SIG-M5 treated with dmso at 0.1 percent for 504 hours (cell line): ENCODE measurements around the gene NDUFA6.
"Not testable (repeated sequence)": the region's sequence is repeated elsewhere in the genome, so short reads cannot be mapped to it uniquely, and the experiment has no call there.

Source experiments
- DNase-seq: peaks from one replicate; lab custom pipeline; 2025; ENCODE audit not compliant: unreplicated experiment; lab: John Stamatoyannopoulos, UW

NDUFA6 gene

DNA sequence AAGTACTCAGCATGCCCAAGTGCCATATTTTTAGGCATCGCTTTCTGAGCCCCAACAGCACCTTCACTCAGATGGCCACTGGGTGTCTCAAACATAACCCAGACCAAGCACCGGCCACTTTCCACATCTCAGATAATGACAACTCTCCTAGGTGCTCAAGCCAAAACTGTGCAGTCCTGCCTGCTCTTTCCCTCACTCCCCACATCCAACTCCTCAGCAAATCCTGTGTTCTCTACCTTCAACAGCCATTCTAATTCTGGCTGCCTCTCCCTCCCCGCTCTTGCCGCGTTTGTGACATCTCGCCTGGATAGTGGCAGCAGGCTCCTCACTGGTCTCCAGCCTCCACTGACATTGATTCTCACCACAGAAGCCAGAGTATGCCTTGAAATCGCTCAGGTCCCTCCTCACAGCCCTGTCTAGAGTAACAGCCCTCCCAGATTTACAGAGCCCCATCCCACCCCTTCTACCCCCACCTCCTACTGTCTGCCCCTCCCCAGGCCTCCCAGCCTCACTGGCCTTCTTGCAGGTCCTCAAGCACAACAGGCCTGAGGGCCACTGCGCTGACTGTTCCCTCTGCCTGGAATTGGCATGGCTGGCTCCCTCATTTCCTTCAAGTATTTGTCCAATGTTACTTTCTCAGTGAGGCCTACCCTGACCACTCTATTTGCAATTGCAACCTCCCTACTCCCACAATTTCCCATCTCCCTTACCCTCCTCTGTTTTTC, 17.8 kb downstream of the NDUFA6 start:
- no peak for DNase-seq

DNA sequence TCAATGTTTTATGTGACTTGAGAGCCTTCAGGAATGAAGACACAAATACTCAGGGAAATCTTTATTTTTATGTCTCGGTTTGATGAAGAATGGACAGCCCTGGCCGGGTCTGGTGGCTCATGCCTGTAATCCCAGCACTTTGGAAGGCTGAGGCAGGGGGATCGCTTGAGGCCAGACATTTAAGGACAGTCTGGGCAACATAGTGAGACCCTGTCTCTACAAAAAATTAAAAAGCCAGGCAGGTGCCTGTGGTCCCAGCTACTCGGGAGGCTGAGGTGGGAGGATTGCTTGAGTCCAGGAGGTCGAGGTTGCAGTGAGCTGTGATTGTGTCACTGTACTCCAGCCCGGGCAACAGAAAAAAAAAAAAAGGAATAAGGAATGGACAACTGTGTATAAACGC, 19.1 kb downstream of the NDUFA6 start:
- not testable (repeated sequence) for DNase-seq

DNA sequence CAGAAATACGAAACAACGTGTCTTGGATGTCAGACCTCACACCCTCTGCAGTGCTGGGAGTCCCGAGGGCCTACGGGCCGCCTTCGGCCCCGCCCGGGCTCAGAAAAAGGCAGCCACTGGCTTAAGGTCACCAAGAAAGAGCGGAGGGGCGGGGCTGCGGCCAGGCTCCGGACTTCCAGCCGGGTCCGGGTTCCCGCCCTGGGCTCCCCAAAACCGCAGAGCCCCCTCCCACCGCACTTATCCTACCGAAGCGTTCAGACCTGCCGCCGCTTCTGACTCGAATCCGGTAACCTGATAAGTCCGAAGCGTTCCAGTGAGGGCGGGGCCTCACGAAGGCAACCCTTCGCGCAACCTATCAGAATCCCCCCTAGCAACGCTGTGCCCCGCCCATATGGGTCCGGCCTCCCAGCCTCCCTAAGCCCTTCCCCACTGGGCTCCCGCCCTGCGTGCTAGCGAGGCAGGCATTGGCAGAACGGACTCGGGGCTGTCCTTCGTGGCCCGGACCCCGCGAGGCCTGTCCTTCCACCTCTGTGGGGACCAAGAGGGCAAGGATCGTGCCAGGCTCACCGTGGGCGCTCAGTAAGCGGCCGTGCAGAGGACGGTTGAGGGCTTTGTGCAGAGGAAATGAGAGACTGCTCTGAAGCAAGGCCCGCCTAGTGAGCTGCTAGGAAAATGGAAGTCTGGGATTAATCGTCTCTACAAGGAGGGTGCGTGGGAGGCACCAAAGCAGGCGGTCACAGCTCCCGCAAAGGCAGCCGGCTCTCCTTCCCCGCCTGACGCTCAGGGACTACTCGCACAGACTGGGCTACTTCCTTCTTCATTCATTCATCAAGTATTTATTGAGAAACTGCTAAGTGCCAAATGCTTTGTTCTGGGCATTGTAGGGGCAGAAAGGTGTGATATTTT, 19.8 kb downstream of the NDUFA6 start, which contains the start of gene NAGA:
Gene NAGA (minus strand): TSS at position 296 of the 906 bp plus-strand sequence. CDS start 515 bp downstream, outside the sequence.
- DNase-seq = peak; percentile 93

DNA sequence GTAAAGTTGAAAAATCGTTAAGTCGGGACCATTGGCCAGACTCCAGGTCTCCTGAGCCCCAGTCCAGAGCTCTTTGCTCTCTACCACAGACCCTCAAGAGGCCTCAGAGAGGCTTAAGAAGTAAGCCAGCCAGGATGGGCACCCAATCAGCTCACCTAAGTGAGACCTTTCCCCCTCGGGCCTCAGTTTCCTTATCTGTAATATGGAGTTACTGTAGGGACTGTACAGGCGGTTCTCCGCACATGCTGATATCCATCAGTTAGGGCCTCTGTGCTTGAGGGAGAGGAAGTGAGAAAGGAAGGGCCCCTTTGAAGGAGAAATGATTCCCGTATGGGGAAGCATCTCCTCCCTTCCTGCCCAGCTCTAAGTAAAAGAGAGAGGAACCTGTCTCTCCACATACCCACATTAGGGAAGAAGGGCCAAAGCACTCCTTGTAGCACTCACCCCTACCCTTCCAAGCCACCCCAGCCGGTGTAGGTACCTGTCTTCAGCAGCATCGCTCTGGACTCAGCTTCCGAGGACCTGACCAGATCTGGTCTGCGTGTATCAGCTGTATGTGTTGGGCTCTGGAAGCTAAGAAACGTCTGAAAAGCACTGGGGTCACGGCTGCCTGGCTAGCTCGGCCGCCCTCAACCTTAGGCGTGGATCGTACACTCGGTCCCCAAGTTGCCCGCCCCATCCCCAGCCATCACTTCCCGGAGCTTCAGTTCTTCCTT, 20.6 kb downstream of the NDUFA6 start:
- DNase-seq = peak; percentile 80

DNA sequence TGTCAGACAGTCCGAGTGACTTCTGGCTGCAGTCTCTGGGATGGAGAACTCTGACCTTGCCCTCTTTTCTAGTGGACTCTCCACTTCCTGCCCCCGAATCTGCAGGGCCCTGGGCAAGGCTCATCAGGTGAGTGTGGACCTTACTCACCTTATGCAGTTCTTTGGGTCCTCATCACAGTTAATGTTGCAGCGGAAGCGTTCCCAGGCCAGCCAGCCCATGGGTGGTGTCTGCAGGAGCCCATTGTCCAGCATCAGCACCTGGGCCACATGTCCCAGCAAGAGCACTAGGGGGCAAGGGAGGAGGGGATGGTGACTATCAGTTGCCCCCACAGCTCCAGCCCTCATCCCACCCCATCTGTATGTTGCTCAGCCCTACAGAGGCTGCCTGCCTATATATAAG, 22.3 kb downstream of the NDUFA6 start:
- DNase-seq = no peak

DNA sequence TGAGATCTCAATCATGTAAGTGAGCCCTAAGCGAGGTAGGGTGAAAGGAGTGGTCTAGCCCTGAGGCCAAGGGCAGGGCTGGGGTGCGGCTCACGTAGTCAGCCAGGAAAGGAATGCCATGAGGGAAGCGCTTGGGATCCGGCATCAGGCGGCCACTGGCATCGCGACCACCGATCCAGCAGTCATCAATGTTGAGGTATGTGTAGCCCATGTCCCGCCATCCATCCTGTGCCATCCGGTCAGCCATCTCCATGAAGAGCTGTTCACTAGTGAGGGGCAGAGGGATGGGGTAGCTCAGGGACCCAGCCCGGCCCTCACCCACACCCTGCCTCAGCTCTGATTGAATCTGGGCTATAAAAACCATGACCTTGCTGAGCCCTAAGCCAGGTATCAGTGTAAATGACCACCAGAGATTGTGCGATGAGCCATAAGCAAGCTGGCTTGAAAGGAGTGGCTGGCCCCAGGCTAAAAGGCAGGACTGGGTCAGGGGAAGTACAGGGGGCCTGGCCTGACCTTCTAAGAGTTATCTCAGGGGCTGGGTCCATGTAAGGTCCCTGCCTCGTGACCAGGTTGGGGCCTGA, 22.8 kb downstream of the NDUFA6 start:
- no peak for DNase-seq

DNA sequence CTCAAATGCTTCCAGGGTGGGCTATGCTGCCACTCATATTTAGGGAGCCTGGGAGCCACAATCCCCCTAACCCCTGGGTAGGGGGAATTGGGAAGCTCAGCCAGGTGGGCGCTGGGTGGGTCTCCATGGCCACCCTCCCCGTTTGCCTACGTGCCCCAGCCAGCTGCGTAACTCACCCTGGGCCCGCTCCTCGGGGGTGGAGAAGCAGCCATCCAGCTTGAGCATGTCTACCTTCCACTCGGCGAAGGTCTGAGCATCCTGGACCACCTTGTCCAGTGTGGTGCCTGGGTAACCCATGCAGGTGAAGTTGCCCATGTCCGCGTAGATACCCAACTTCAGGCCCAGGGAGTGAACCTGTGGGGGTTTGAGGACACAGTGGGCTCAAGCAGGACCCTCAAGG, 23.6 kb downstream of the NDUFA6 start:
- no peak for DNase-seq

DNA sequence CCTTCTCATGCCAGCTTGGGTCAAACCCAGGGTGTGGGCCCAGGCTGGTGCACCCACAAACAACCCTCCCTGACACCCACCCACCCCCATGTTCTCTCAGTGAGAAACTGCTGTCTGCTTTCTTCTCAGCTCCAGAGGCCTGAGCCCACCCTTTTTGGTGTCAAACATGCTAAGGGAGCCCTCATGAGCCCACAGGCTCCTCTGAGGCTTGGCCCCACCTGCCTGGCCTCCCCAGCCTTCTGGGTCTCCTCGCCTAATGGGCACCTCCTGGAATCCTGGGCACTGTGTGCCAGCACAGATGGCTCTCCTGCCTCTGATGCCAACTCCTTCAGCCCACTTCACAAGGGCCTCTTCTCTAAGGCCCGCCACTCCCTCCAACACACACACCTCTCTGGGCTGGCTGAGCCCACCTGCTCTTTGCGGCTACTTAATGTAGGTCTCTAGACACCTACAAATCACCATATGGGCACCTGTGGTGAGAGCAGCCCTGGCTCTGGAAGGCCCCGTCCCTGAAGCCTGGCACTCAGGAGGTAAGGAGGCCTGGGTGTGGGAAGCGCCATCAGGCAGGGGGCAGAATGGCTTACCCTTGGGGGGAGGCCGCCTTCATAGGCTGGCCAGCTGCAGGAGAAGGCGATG, 24.3 kb downstream of the NDUFA6 start:
- DNase-seq = no peak

DNA sequence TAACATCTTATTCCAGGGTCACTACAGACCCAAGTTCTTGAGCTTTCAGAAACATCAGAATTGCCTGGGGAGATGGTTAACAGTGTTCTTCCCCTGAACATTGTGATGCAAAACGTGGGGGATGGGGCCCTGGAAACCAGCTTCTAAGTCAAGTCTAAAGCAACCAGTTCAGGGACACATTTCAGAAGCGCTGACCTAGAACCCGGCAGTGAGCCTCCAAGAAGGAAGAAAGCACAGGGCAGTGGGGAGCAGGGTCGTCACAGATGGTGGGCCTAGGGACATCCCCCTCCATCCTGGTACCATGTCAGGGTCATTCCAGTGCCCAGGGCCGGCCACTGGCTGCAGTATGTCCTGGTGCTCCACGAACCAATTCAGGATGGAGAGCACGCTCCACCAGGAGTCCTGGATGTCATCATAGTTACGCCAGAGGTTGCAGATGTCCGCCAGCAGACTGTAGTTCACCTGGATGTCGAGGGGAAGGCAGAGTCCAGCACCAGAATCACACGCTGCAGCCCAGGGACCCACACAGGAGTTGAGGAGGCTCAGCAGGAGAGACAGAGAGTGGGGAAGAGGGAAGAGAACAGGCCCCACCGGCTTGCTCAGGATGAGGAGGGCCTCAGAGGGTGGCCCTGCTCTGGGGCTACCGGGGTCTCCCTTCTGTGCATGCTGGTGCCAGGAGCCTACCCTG, 25.0 kb downstream of the NDUFA6 start:
- DNase-seq = no peak

DNA sequence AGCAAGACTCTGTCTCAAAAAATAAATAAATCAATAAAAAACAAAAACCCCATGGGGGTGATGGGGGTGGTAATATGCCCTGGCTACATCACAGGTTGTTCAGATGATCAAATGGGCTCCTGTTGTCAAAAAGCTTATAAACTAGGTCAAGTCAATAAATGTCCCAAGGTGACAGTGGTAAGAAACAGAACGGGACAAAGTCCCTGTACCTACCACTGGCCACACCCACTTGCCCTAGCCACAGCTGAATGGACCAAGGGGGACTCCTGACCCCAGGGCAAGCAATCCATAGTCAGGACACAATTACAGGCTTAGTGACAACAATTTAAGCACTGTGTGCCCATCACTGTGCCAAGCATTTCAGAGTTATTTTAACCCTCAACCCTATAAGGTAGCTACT, 25.9 kb downstream of the NDUFA6 start:
- no peak for DNase-seq

DNA sequence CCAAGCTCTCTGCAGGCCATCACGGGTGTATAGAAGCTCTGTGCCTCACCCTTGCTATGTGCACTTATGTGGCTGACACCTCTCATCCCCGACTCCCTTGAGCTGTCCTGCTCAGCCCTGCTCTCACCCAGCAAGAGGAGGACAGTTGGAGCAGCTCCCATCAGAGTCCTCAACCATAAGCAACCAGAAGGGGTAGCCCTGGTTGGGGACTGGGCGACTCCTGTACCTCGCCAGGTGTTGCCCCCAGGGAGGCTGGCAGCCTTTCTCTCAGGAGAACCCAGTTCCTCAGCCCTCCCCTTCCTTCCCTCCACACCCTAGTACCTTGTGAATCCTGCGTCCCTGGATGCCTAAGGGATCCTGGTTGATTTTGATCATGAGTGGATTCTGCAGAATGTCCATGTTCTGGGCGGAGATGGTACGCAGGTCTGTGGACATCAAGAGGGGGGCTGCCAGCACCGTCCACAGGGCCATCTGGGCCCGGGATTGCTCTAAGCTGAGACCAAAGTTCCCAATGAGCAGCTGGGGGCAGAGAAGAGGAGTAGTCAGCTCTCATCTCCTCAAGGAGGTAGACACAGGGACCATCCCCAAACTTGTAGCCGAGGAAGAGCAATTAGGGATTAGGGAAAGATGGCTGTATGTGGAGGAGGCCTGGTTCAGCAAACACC, 27.9 kb downstream of the NDUFA6 start:
- no peak for DNase-seq

DNA sequence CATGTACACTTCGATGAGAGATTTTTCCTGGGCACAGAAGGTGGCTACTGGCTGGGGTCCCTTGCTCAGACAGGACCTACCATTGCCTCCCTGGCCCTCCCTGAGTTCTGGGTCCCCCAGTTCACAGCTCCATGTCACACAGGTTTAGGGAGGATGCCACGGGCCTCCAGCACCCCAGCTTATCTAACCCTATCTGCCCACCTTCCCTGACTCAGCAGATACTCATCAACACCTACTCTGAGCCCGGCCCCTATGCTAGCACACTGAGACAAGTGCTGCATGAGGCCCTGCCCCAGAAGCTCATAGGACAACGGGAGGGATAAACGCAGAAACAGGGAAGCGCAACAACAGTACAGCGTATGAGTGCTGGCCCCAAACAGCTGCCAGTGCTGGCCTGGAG, 29.5 kb downstream of the NDUFA6 start:
- no peak for DNase-seq

DNA sequence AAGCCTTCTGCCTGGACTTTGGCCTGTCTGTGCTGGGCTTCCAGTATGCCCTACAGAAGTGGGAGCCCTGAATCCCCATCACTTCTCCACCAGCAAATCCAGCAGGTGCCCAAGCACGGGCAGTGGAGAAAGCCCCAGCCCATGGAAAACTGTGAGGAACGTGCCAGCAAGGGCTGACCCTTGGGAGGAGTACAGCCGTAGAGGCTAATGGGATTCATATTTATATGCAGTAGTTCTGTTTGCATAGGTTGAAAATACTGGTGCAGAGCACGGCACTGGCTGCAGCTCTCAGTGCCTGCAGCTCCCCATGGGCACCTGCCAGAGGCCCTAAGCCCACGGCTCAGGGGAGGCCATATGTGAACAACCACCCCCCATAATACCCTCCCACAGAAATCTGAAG, 30.1 kb downstream of the NDUFA6 start:
- no peak for DNase-seq

DNA sequence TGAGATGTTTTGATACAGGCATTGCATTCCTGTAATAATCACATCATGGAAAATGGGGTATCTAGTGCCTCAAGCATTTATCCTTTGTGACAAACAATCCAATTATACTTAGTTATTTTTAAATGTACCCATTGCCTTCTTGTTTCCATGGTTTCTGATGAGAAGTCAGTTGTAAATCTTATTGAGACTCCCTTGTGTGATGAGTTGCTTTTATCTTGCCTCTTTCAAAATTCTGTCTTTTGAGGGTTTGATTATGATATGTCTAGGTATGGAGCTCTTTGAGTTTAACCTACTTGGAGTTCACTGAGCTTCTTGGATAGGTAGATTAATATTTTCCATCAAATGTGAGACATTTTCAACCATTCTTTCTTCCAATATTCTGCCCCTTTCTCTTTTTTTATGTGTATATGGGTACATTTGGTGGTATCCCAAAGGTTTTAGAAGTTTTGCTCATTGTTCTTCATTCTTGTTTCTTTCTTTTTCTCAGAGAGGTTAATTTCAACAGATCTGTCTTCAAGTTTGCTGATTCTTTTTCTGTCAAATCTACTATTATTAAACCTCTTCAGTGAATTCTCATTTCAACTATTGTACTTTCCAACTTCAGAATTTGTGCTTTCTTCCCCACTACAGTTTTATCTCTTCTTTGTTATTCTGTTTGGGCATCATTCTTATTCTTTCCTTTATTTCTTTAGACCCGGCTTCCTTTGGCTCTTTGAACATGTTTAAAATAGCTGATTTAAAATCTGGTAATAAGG, 33.6 kb downstream of the NDUFA6 start:
- DNase-seq = no peak

DNA sequence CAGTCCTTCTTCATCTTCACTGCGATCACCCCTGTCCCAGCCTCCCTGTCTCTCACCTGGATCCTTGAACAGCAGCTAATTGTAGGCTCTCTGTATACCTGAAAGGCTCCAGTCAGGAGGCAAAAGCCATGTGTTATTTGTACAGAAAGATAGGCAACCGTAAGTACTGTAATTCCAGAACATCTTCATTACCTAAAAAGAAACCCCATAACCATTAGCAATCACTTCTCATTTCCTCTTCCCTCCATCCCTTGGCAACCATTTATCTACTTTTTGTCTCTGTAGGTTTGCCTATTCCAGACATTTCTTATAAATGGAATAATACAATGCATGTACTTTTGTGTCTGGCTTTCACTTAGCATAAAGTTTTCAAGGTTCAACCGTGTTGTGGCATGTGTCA, 37.8 kb downstream of the NDUFA6 start:
- DNase-seq = no peak

DNA sequence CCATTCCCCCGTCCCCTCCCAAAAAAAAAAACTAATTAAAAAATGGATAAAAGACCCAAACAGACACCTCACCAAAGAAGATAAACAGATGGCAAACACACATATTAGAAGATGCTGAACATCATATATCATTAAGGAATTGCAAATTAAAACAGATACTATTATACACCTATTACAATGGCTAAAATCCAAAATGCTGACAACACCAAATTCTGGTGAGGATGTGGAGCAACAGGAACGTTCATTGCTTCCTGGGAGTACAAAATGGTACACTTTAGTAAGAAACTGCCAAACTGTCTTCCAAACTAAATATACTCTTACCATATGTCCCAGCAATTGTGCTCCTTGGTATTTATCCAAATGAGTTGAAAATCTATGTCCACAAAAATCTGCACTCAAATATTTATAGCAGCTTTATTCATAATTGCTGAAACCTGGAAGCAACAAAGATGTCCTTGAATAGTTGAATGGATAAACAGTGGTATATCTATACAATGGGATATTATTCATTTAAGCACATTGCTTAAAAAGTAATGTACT, 39.9 kb downstream of the NDUFA6 start:
- DNase-seq = no peak

DNA sequence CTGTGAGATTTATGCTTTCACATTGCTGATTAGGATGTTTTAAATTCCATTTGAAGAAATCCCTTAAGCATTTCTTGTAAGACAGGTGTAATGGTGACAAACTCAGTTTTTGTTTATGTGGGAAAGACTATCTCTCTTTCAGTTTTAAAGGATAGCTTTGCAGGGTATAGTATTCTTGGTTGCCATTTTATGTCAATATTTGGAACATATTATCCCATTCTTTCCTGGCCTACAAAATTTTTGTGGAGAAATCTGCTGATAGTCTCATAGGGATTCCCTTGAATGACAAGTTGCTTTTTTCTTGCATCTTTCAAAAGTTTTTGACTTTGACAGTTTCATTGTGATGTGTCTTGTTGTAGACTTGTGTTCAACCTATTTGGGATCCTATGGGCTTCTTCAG, 48.8 kb downstream of the NDUFA6 start:
- no peak for DNase-seq

DNA sequence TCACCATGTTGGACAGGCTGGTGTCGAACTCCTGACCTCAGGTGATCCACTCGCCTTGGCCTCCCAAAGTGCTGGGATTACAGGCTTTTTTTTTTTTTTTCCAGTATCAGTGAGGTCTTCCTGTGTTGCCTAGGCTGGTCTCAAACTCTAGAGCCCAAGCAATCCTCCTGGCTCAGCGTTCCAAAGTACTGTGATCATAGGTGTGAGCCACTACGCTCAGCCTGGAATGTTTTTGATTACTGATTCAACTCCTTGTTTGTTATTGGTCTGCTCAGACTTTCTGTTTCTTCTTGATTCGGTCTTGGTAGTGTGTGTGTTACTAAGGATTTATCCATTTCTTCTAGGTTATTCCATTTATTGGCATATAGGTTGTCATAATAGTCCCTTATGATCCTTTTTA, 51.3 kb downstream of the NDUFA6 start:
- DNase-seq = no peak
